ENCODE measurements around the gene GAST. TPM values are rescaled to one million over a fixed set of nuclear protein-coding genes. Genes with fewer than 3 reads are reported as not detected.

The GAST gene
- total and polyA plus RNA-seq, 4 experiments from 2014 or later = not detected

- peak overlapping the region; percentile 32 to 51 for H3K4me3 ChIP-seq (ENCODE audit: low read length in 2 of 2)
- ChIA-PET POLR2A (ENCODE audit: partially characterized antibody) (interaction anchor here (0.5 to 9.2 kb wide), 9 partner anchors 10 to 1710 kb away, joined by 3 to 576 read pairs (median 4); partner anchors contain the start of genes ACLY, DHX58 and EIF1), CTCF (ENCODE audit: partially characterized antibody) (interaction anchor here (0.7 to 6.6 kb wide), 10 partner anchors 11 to 862 kb away, joined by 3 to 102 read pairs (median 10); partner anchors contain the start of genes DNAJC7 and EIF1)
- H3K9me3 Mint-ChIP-seq = no peaks in the 10 kb centered on the region
- H3K27me3 Mint-ChIP-seq = no peaks in the 10 kb centered on the region
- H3K9me3 ChIP-seq (ENCODE audit: control insufficient read depth in 1 of 2, low read length in 2 of 2) = no peaks in the 10 kb centered on the region
- intact Hi-C loops (cut with micrococcal nuclease) = no loop called here
- H3K27ac ChIP-seq (ENCODE audit: low read depth, low read length) = peak overlapping the region; percentile 59
- H3K36me3 Mint-ChIP-seq = no peaks in the 10 kb centered on the region
- H3K27ac Mint-ChIP-seq = peak overlapping the region; percentile 91 to 99 (median 97)
- H3K4me3 Mint-ChIP-seq = peak overlapping the region; percentile 84 to 96 (median 90)
- H3K27me3 ChIP-seq (ENCODE audit: insufficient read depth, low read length) = no peaks in the 10 kb centered on the region
- peaks cover 37% of the 10 kb centered on the region for H3K4me1 ChIP-seq (ENCODE audit: insufficient read depth, low read length)
- peaks cover 16 to 33% (median 27%) of the 10 kb centered on the region in 4 donors for H3K4me1 Mint-ChIP-seq
- no peaks in the 10 kb centered on the region for H3K36me3 ChIP-seq (ENCODE audit: insufficient read depth, low read length)
- peak in 1 of 5 donors; percentile 4 for DNase-seq
Observed at GRCh38 chr17:41678411-41678906, 33.7 kb upstream of the GAST start.

- CTCF ChIA-PET (ENCODE audit: partially characterized antibody) = interaction anchor here (0.7 to 6.6 kb wide), 10 partner anchors 11 to 940 kb away, joined by 3 to 102 read pairs (median 10); partner anchors contain the start of genes DNAJC7 and EIF1
- peak overlapping the region; percentile 59 for H3K27ac ChIP-seq (ENCODE audit: low read depth, low read length)
- Mint-ChIP-seq H3K27me3 (no peaks in the 10 kb centered on the region), H3K4me3 (peak overlapping the region; percentile 84 to 96 (median 90)), H3K4me1 (peaks cover 16 to 33% (median 27%) of the 10 kb centered on the region in 4 donors), H3K9me3 (no peaks in the 10 kb centered on the region), H3K36me3 (no peaks in the 10 kb centered on the region), H3K27ac (peak overlapping the region; percentile 91 to 99 (median 97))
- no peaks in the 10 kb centered on the region for H3K9me3 ChIP-seq (ENCODE audit: control insufficient read depth in 1 of 2, low read length in 2 of 2)
- peaks cover 37% of the 10 kb centered on the region for H3K4me1 ChIP-seq (ENCODE audit: insufficient read depth, low read length)
- no peaks in the 10 kb centered on the region for H3K27me3 ChIP-seq (ENCODE audit: insufficient read depth, low read length)
- no peaks in the 10 kb centered on the region for H3K36me3 ChIP-seq (ENCODE audit: insufficient read depth, low read length)
- H3K4me3 ChIP-seq (ENCODE audit: low read length in 2 of 2) = peak overlapping the region; percentile 32 to 51
- peak; percentile 78 to 90 (median 83) for DNase-seq
- POLR2A ChIA-PET (ENCODE audit: partially characterized antibody) = interaction anchor here (0.5 to 9.2 kb wide), 10 partner anchors 11 to 1709 kb away, joined by 3 to 576 read pairs (median 4); partner anchors contain the start of genes ACLY, DHX58 and EIF1
- intact Hi-C loops (cut with micrococcal nuclease) = loop anchor here (1.0 kb wide), 3 partner anchors 9 to 17 kb away; partner anchors contain the start of gene EIF1
Observed at GRCh38 chr17:41678907-41679739, 33.0 kb upstream of the GAST start.

- Histone ChIP-seq H3K4me1 (ENCODE audit: insufficient read depth, low read length) (peaks cover 37% of the 10 kb centered on the region), H3K4me3 (ENCODE audit: low read length in 2 of 2) (no peak overlapping the region), H3K36me3 (ENCODE audit: insufficient read depth, low read length) (no peaks in the 10 kb centered on the region), H3K27me3 (ENCODE audit: insufficient read depth, low read length) (no peaks in the 10 kb centered on the region), H3K27ac (ENCODE audit: low read depth, low read length) (peak overlapping the region; percentile 59), H3K9me3 (ENCODE audit: control insufficient read depth in 1 of 2, low read length in 2 of 2) (no peaks in the 10 kb centered on the region)
- H3K4me3 Mint-ChIP-seq = peak overlapping the region in 7 of 8 donors; percentile 84 to 96 (median 90)
- CTCF ChIA-PET (ENCODE audit: partially characterized antibody) = interaction anchor here (0.6 to 6.6 kb wide), 12 partner anchors 10 to 940 kb away, joined by 3 to 102 read pairs (median 8); partner anchors contain the start of gene EIF1
- intact Hi-C loops (cut with micrococcal nuclease) = loop anchor here (1.0 to 10.0 kb wide), 4 partner anchors 8 to 705 kb away; partner anchors contain the start of genes EIF1 and STAT3
- H3K4me1 Mint-ChIP-seq = peaks cover 16 to 33% (median 27%) of the 10 kb centered on the region in 4 donors
- H3K27ac Mint-ChIP-seq = peak overlapping the region; percentile 91 to 99 (median 97)
- H3K36me3 Mint-ChIP-seq = no peaks in the 10 kb centered on the region
- no peaks in the 10 kb centered on the region for H3K27me3 Mint-ChIP-seq
- POLR2A ChIA-PET (ENCODE audit: partially characterized antibody) = interaction anchor here (0.7 to 9.2 kb wide), 6 partner anchors 12 to 861 kb away, joined by 3 to 576 read pairs (median 8); partner anchors contain the start of genes DHX58 and EIF1
- no peaks in the 10 kb centered on the region for H3K9me3 Mint-ChIP-seq
- DNase-seq = no peak
Observed at GRCh38 chr17:41679740-41680425, 32.2 kb upstream of the GAST start.

GRCh38 chr17:41680426-41681040, 31.6 kb upstream of the GAST start:
- POLR2A ChIA-PET (ENCODE audit: partially characterized antibody) = interaction anchor here (6.5 to 9.2 kb wide), 2 partner anchors 11 to 13 kb away, joined by 94 to 576 read pairs; partner anchors contain the start of gene EIF1
- Mint-ChIP-seq H3K4me3 (no peak overlapping the region), H3K9me3 (no peaks in the 10 kb centered on the region), H3K27ac (peak overlapping the region in 1 of 7 donors; percentile 91), H3K4me1 (peaks cover 16 to 33% (median 27%) of the 10 kb centered on the region in 4 donors), H3K27me3 (no peaks in the 10 kb centered on the region), H3K36me3 (no peaks in the 10 kb centered on the region)
- H3K27ac ChIP-seq (ENCODE audit: low read depth, low read length) = no peak overlapping the region
- no peak for DNase-seq
- CTCF ChIA-PET (ENCODE audit: partially characterized antibody) = interaction anchor here (0.6 to 6.6 kb wide), 9 partner anchors 10 to 422 kb away, joined by 3 to 102 read pairs (median 4); partner anchors contain the start of gene EIF1
- no peak overlapping the region for H3K4me3 ChIP-seq (ENCODE audit: low read length in 2 of 2)
- H3K27me3 ChIP-seq (ENCODE audit: insufficient read depth, low read length) = no peaks in the 10 kb centered on the region
- peaks cover 37% of the 10 kb centered on the region for H3K4me1 ChIP-seq (ENCODE audit: insufficient read depth, low read length)
- intact Hi-C loops (cut with micrococcal nuclease) = loop anchor here (10.0 kb wide), 1 partner anchor 704 kb away; the partner anchor contains the start of gene STAT3
- H3K36me3 ChIP-seq (ENCODE audit: insufficient read depth, low read length) = no peaks in the 10 kb centered on the region
- no peaks in the 10 kb centered on the region for H3K9me3 ChIP-seq (ENCODE audit: control insufficient read depth in 1 of 2, low read length in 2 of 2)

GRCh38 chr17:41681776-41682175, 30.4 kb upstream of the GAST start:
- Mint-ChIP-seq H3K27me3 (no peaks in the 10 kb centered on the region), H3K9me3 (no peaks in the 10 kb centered on the region), H3K27ac (peak overlapping the region in 3 of 7 donors; percentile 70 to 74 (median 70)), H3K4me3 (no peak overlapping the region), H3K4me1 (peaks cover 16 to 26% (median 21%) of the 10 kb centered on the region in 4 donors), H3K36me3 (no peaks in the 10 kb centered on the region)
- no peak for DNase-seq
- Histone ChIP-seq H3K4me3 (ENCODE audit: low read length in 2 of 2) (no peak overlapping the region), H3K9me3 (ENCODE audit: control insufficient read depth in 1 of 2, low read length in 2 of 2) (no peaks in the 10 kb centered on the region), H3K36me3 (ENCODE audit: insufficient read depth, low read length) (no peaks in the 10 kb centered on the region), H3K4me1 (ENCODE audit: insufficient read depth, low read length) (peaks cover 31% of the 10 kb centered on the region), H3K27me3 (ENCODE audit: insufficient read depth, low read length) (no peaks in the 10 kb centered on the region), H3K27ac (ENCODE audit: low read depth, low read length) (no peak overlapping the region)
- POLR2A ChIA-PET (ENCODE audit: partially characterized antibody) = interaction anchor here (6.5 to 9.2 kb wide), 2 partner anchors 10 to 14 kb away, joined by 94 to 576 read pairs; partner anchors contain the start of gene EIF1
- CTCF ChIA-PET (ENCODE audit: partially characterized antibody) = interaction anchor here (1.3 to 6.6 kb wide), 5 partner anchors 8 to 33 kb away, joined by 4 to 102 read pairs (median 12); partner anchors contain the start of gene EIF1
- intact Hi-C loops (cut with micrococcal nuclease) = loop anchor here (10.0 kb wide), 1 partner anchor 703 kb away; the partner anchor contains the start of gene STAT3

- ChIA-PET CTCF (ENCODE audit: partially characterized antibody) (interaction anchor here (1.0 to 1.3 kb wide), 2 partner anchors 14 to 34 kb away, joined by 3 to 5 read pairs; no protein-coding TSS in a partner anchor), POLR2A (ENCODE audit: partially characterized antibody) (interaction anchor here (9.2 kb wide), 1 partner anchor 9 kb away, joined by 576 read pairs; the partner anchor contains the start of gene EIF1)
- Histone ChIP-seq H3K4me3 (ENCODE audit: low read length in 2 of 2) (no peak overlapping the region), H3K27me3 (ENCODE audit: insufficient read depth, low read length) (no peaks in the 10 kb centered on the region), H3K4me1 (ENCODE audit: insufficient read depth, low read length) (peaks cover 29% of the 10 kb centered on the region), H3K27ac (ENCODE audit: low read depth, low read length) (no peak overlapping the region), H3K36me3 (ENCODE audit: insufficient read depth, low read length) (no peaks in the 10 kb centered on the region), H3K9me3 (ENCODE audit: control insufficient read depth in 1 of 2, low read length in 2 of 2) (no peaks in the 10 kb centered on the region)
- Mint-ChIP-seq H3K27me3 (no peaks in the 10 kb centered on the region), H3K4me3 (no peak overlapping the region), H3K27ac (peak overlapping the region in 1 of 7 donors; percentile 21), H3K9me3 (no peaks in the 10 kb centered on the region), H3K36me3 (no peaks in the 10 kb centered on the region), H3K4me1 (peaks cover 14 to 21% (median 18%) of the 10 kb centered on the region in 4 donors)
- DNase-seq = no peak
- intact Hi-C loops (cut with micrococcal nuclease) = loop anchor here (10.0 kb wide), 1 partner anchor 702 kb away; the partner anchor contains the start of gene STAT3
Observed at GRCh38 chr17:41682631-41683030, 29.5 kb upstream of the GAST start.

Data from CD4-positive, alpha-beta memory T cell (primary cell).